Neural cell (in vitro differentiated cells): Measurements from ENCODE around the gene KLC1. TPM values are rescaled to one million over a fixed set of nuclear protein-coding genes. Genes with fewer than 3 reads are reported as not detected.

Source experiments
- H2AFZ ChIP-seq: fragments of 200-600, 300-800 bp; sonication (generic), shearing (Covaris generic); 2 replicates; pipeline ENCODE4 v1.6.0; 2014; ENCODE audit warnings: low read depth, mild to moderate bottlenecking, antibody characterized with exemption, low read length, moderate library complexity
- H3F3A ChIP-seq: fragments of 200-600 bp; shearing (Covaris generic); 2 replicates; pipeline ENCODE4 v1.6.1; 2016; ENCODE audit warnings: mild to moderate bottlenecking, moderate library complexity, mixed read lengths, antibody characterized with exemption, low read length; ENCODE audit not compliant: insufficient read depth, poor library complexity, severe bottlenecking
- H3K27ac ChIP-seq: fragments of 200-600, 300-800 bp; sonication (generic), shearing (Covaris generic); 2 replicates; pipeline ENCODE4 v1.5.1; 2014; ENCODE audit warnings: mild to moderate bottlenecking, low read length, moderate library complexity
- H3K27me3 ChIP-seq: fragments of 300-800, 200-600 bp; sonication (generic), shearing (Covaris generic); 2 replicates; pipeline ENCODE4 v1.6.0; 2014; ENCODE audit warnings: mild to moderate bottlenecking, low read depth, low read length, moderate library complexity; ENCODE audit not compliant: insufficient read depth
- H3K36me3 ChIP-seq: fragments of 300-800, 200-600 bp; sonication (generic), shearing (Covaris generic); 2 replicates; pipeline ENCODE4 v1.5.1; 2014; ENCODE audit warnings: mild to moderate bottlenecking, antibody characterized with exemption, low read length, moderate library complexity; ENCODE audit not compliant: insufficient read depth
- H3K4me2 ChIP-seq: fragments of 300-800, 200-600 bp; sonication (generic), shearing (Covaris generic); 2 replicates; pipeline ENCODE4 v1.6.0; 2014; ENCODE audit warnings: mild to moderate bottlenecking, low read length
- H3K4me3 ChIP-seq: fragments of 300-800, 200-600 bp; sonication (generic), shearing (Covaris generic); 2 replicates; pipeline ENCODE4 v1.5.1; 2014; ENCODE audit warnings: mild to moderate bottlenecking, low read length, moderate library complexity
- H3K79me2 ChIP-seq: fragments of 200-600 bp; shearing (Covaris generic); replicated peaks from 2 replicates; pipeline ENCODE4 v1.6.0; 2014; ENCODE audit warnings: mild to moderate bottlenecking, low read length, moderate library complexity; ENCODE audit not compliant: insufficient read depth
- H3K9ac ChIP-seq: fragments of 300-800, 200-600 bp; sonication (generic), shearing (Covaris generic); 2 replicates; pipeline ENCODE4 v1.6.1; 2016; ENCODE audit warnings: mild to moderate bottlenecking, low read length, mixed read lengths
- H3K9me2 ChIP-seq: fragments of 200-600 bp; shearing (Covaris generic); 2 replicates; pipeline ENCODE4 v1.6.1; 2016; ENCODE audit warnings: mild to moderate bottlenecking, low read length, mixed read lengths; ENCODE audit not compliant: insufficient read depth
- H3K9me3 ChIP-seq: fragments of 200-600, 300-800 bp; sonication (generic), shearing (Covaris generic); 2 replicates; pipeline ENCODE4 v1.6.1; 2016; ENCODE audit warnings: mild to moderate bottlenecking, mixed run types, low read length, moderate library complexity, mixed read lengths
- H4K20me1 ChIP-seq: fragments of 200-600 bp; shearing (Covaris generic); 2 replicates; pipeline ENCODE4 v1.6.1; 2016; ENCODE audit warnings: mild to moderate bottlenecking, mixed run types; ENCODE audit not compliant: insufficient read depth
- EP300 ChIP-seq: fragments of 450-650 bp; conservative IDR thresholded peaks from 2 replicates; pipeline ENCODE4 v1.6.1; 2014; ENCODE audit warnings: antibody characterized with exemption, mild to moderate bottlenecking, moderate library complexity; ENCODE audit not compliant: poor library complexity, severe bottlenecking
- EZH2 ChIP-seq: fragments of 200-600, 300-800 bp; shearing (Covaris generic), sonication (generic); IDR thresholded peaks from 2 replicates; pipeline ENCODE4 v1.6.1; 2014; ENCODE audit warnings: antibody characterized with exemption, low read length, borderline replicate concordance, mild to moderate bottlenecking; ENCODE audit not compliant: insufficient read depth, poor library complexity, severe bottlenecking
- MXI1 ChIP-seq: fragments of 450-650 bp; conservative IDR thresholded peaks from 2 replicates; pipeline ENCODE4 v1.6.1; 2014; ENCODE audit warnings: antibody characterized with exemption, mild to moderate bottlenecking; ENCODE audit not compliant: poor library complexity, severe bottlenecking
- POLR2AphosphoS5 ChIP-seq: IDR thresholded peaks from 2 replicates; pipeline ENCODE4 v1.6.1; 2012
- RAD21 ChIP-seq: fragments of 450-650 bp; conservative IDR thresholded peaks from 2 replicates; pipeline ENCODE4 v1.6.1; 2014; ENCODE audit warnings: antibody characterized with exemption, mild to moderate bottlenecking, moderate library complexity
- REST ChIP-seq: IDR thresholded peaks from 2 replicates; pipeline ENCODE4 v1.6.1; 2012; ENCODE audit warnings: borderline replicate concordance
- SMC3 ChIP-seq: fragments of 450-650 bp; conservative IDR thresholded peaks from 2 replicates; pipeline ENCODE4 v1.6.1; 2014; ENCODE audit warnings: antibody characterized with exemption, mild to moderate bottlenecking, moderate library complexity; ENCODE audit not compliant: poor library complexity
- TAF1 ChIP-seq: IDR thresholded peaks from 2 replicates; pipeline ENCODE4 v1.6.1; 2012; ENCODE audit warnings: low read depth
- polyA plus RNA-seq: library from polyadenylated mRNA; depleted of rRNA; stranded (reverse); fragments of >200 nt; gene quantifications from 2 replicates; pipeline ENCODE4 v1.2.3, GENCODE V29; 2014
- TF ChIP-seq, protein P1 (sequence below): fragments of 450-650 bp; IDR thresholded peaks from 2 replicates; pipeline ENCODE4 v1.5.1; 2014; ENCODE audit warnings: antibody characterized with exemption, mild to moderate bottlenecking, moderate library complexity; ENCODE audit not compliant: poor library complexity, severe bottlenecking

KLC1 gene
- polyA plus RNA-seq, 1 donor from 2014 or later = 1,272 TPM

GRCh38 chr14:103693515-103693914 lies 64.5 kb downstream of the KLC1 start:
- Histone ChIP-seq H4K20me1 (peaks cover 3% of the 10 kb centered on the region), H3K9ac (no peak overlapping the region), H3K36me3 (peaks cover 7% of the 10 kb centered on the region), H3K27ac (no peak overlapping the region), H3K9me2 (no peaks in the 10 kb centered on the region), H3K9me3 (no peaks in the 10 kb centered on the region), H3K27me3 (no peaks in the 10 kb centered on the region), H3F3A (no peaks in the 10 kb centered on the region), H2AFZ (no peak overlapping the region), H3K4me2 (no peak overlapping the region), H3K4me3 (no peak overlapping the region), H3K79me2 (peaks cover 3% of the 10 kb centered on the region)
- TF ChIP-seq EZH2 (no peak), MXI1 (no peak), RAD21 (no peak), TAF1 (no peak), POLR2AphosphoS5 (no peak), EP300 (no peak)
- TF ChIP-seq, protein P1, sequence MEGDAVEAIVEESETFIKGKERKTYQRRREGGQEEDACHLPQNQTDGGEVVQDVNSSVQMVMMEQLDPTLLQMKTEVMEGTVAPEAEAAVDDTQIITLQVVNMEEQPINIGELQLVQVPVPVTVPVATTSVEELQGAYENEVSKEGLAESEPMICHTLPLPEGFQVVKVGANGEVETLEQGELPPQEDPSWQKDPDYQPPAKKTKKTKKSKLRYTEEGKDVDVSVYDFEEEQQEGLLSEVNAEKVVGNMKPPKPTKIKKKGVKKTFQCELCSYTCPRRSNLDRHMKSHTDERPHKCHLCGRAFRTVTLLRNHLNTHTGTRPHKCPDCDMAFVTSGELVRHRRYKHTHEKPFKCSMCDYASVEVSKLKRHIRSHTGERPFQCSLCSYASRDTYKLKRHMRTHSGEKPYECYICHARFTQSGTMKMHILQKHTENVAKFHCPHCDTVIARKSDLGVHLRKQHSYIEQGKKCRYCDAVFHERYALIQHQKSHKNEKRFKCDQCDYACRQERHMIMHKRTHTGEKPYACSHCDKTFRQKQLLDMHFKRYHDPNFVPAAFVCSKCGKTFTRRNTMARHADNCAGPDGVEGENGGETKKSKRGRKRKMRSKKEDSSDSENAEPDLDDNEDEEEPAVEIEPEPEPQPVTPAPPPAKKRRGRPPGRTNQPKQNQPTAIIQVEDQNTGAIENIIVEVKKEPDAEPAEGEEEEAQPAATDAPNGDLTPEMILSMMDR = no peak

GRCh38 chr14:103694572-103695026 lies 65.6 kb downstream of the KLC1 start:
- peaks cover 3% of the 10 kb centered on the region for H3K79me2 ChIP-seq
- no peaks in the 10 kb centered on the region for H3F3A ChIP-seq
- peaks cover 3% of the 10 kb centered on the region for H4K20me1 ChIP-seq
- peaks cover 7% of the 10 kb centered on the region for H3K36me3 ChIP-seq
- no peak overlapping the region for H3K4me3 ChIP-seq
- no peak overlapping the region for H3K27ac ChIP-seq
- no peaks in the 10 kb centered on the region for H3K9me3 ChIP-seq
- H3K27me3 ChIP-seq = no peaks in the 10 kb centered on the region
- no peak overlapping the region for H3K4me2 ChIP-seq
- no peak for TF ChIP-seq MXI1
- no peak for TF ChIP-seq TAF1
- H2AFZ ChIP-seq = no peak overlapping the region
- no peaks in the 10 kb centered on the region for H3K9me2 ChIP-seq
- no peak overlapping the region for H3K9ac ChIP-seq

DNA sequence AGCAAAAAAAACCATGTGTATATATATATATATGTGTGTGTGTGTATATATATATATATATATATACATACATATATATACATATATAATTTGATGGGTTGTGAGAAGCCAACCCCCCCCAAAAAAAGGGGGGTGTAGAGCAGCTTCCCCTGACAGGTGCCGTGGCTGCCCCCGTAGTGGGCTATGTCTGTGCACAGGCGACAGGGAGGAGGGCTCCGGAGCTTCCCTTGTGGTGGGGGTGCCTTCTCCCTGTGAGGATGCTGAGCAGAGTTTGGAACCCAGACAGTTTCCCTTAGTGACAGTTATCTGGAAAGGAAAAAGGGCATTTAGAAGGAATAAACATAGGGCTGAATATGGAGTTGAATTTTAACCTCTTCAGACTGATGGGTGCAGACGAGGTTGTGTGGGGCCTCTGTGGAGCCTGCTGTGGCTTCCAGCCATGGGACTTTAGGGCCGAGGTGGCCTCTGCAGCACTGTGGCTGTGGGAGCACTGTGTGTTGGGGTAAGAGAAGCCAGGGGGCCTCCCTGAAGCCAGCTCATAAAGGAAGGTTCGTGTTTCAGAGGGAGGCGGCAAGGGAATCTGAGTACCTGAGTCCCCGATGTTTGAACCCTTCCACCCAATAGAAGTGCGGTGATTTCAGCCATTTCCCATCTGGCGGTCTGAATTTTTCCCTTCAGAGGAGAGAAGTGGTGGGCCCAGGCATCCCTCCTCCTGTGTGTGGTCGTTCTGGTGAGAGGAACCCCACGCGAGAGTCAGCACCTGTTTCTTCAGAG lies 66.5 kb downstream of the KLC1 start:
- H4K20me1 ChIP-seq = peaks cover 3% of the 10 kb centered on the region
- no peak overlapping the region for H3K4me3 ChIP-seq
- no peak overlapping the region for H3K27ac ChIP-seq
- H3K36me3 ChIP-seq = peaks cover 7% of the 10 kb centered on the region
- no peaks in the 10 kb centered on the region for H3K9me3 ChIP-seq
- TF ChIP-seq TAF1 (no peak), RAD21 (no peak), EZH2 (no peak), POLR2AphosphoS5 (no peak), REST (no peak), EP300 (no peak), MXI1 (no peak), SMC3 (no peak)
- TF ChIP-seq, protein P1 = no peak
- no peaks in the 10 kb centered on the region for H3F3A ChIP-seq
- no peaks in the 10 kb centered on the region for H3K27me3 ChIP-seq
- peaks cover 3% of the 10 kb centered on the region for H3K79me2 ChIP-seq
- no peak overlapping the region for H2AFZ ChIP-seq
- H3K9me2 ChIP-seq = no peaks in the 10 kb centered on the region
- H3K4me2 ChIP-seq = no peak overlapping the region
- H3K9ac ChIP-seq = no peak overlapping the region
